HepG2 (cell line): ENCODE results near the gene DYSF. TPM values are rescaled to one million over a fixed set of nuclear protein-coding genes. Genes with fewer than 3 reads are reported as not detected.
A peak's percentile ranks its signal among the peaks of the same experiment; 100 is the strongest.

Source experiments
- ATAC-seq: fragments of 200-7000 bp; cut with Tn5 transposase; 3 replicates; pipeline ENCODE4 v1.9.1; 2020; ENCODE audit warnings: mild to moderate bottlenecking, moderate library complexity
- BruUV-seq: library from RNA; stranded (reverse); fragments of 400-500 nt; replicated peaks from 2 replicates; lab custom pipeline; 2021; lab: Mats Ljungman, UMichigan
- CTCF ChIA-PET: fragments of 300-600 bp; formaldehyde crosslinking; extraction: SDS; loops from one replicate; lab custom pipeline; 2021; ENCODE audit warnings: low total read pairs, inconsistent platforms, low intra/inter-chr PET ratio; lab: Yijun Ruan, JAX
- POLR2A ChIA-PET: fragments of 350-600 bp; sonication (Branson Sonifier 250); formaldehyde crosslinking; loops from one replicate; lab custom pipeline; 2020; ENCODE audit warnings: antibody characterized with exemption, inconsistent platforms; lab: Yijun Ruan, JAX
- DNase-seq: peaks from one replicate; pipeline ENCODE4 v3.0.0-alpha.2; 2015; ENCODE audit warnings: low spot score
- FAIRE-seq: peaks from 3 replicates; lab custom pipeline; 2011; peaks lifted over from hg19 to GRCh38; lab: Jason Lieb, UNC
- H2AFZ ChIP-seq: one replicate; pipeline ENCODE4 v1.6.1; 2011; ENCODE audit warnings: low read length, inconsistent platforms
- H3K27ac ChIP-seq: fragments of 300-600 bp; 3 replicates; pipeline ENCODE4 v1.8.0; 2011; ENCODE audit warnings: mixed run types, mild to moderate bottlenecking, mixed read lengths, low read length, inconsistent platforms; ENCODE audit not compliant: insufficient read depth; ENCODE audit errors: extremely low read length
- H3K27me3 ChIP-seq, 2 experiments: fragments of 200-600 bp in 1 of 2; 2 replicates in 1 of 2; 3 replicates in 1 of 2; pipeline versions ENCODE4 v1.6.0 to v1.8.0; 2011; ENCODE audit warnings: low read length in 2 of 2, mild to moderate bottlenecking in 2 of 2, moderate library complexity in 2 of 2, inconsistent platforms in 1 of 2; ENCODE audit not compliant: insufficient read depth in 2 of 2, control insufficient read depth in 1 of 2
- H3K36me3 ChIP-seq, 2 experiments: fragments of 200-600 bp in 1 of 2; replicated peaks in 1 of 2; 2 replicates in 1 of 2; 3 replicates in 1 of 2; pipeline versions ENCODE4 v1.5.1 to v1.8.0; 2011; ENCODE audit warnings: low read length in 2 of 2, inconsistent platforms in 1 of 2; ENCODE audit not compliant: insufficient read depth in 2 of 2, control insufficient read depth in 1 of 2
- H3K4me1 ChIP-seq: 2 replicates; pipeline ENCODE4 v1.5.1; 2012; ENCODE audit warnings: low read length, inconsistent platforms; ENCODE audit not compliant: insufficient read depth
- H3K4me2 ChIP-seq: 2 replicates; pipeline ENCODE4 v1.6.0; 2011; ENCODE audit warnings: low read depth, low read length, inconsistent platforms
- H3K4me3 ChIP-seq, 3 experiments: fragments of 200-600 bp in 1 of 3; sonication (generic), shearing (Covaris generic) in 1 of 3; replicated peaks in 1 of 3; 2 replicates each; pipeline ENCODE4 v1.5.1; 2011 to 2016; ENCODE audit warnings: low read length in 3 of 3, inconsistent platforms in 2 of 3, low read depth in 2 of 3, mild to moderate bottlenecking in 2 of 3, control low read depth in 1 of 3, mixed read lengths in 1 of 3; ENCODE audit not compliant: insufficient read depth in 1 of 3
- H3K79me2 ChIP-seq: one replicate; pipeline ENCODE4 v1.6.1; 2011; ENCODE audit warnings: low read length, inconsistent platforms; ENCODE audit not compliant: insufficient read depth
- H3K9ac ChIP-seq: 2 replicates; pipeline ENCODE4 v1.6.0; 2011; ENCODE audit warnings: mild to moderate bottlenecking, low read depth, low read length, inconsistent platforms; ENCODE audit not compliant: insufficient read depth
- H3K9me3 ChIP-seq: 2 replicates; pipeline ENCODE4 v1.5.1; 2012; ENCODE audit warnings: mild to moderate bottlenecking, low read length
- H4K20me1 ChIP-seq: 2 replicates; pipeline ENCODE4 v1.6.0; 2011; ENCODE audit warnings: inconsistent platforms, mild to moderate bottlenecking, low read length, moderate library complexity; ENCODE audit not compliant: insufficient read depth
- FLYWCH1 ChIP-seq: sonication (generic); formaldehyde crosslinking; IDR thresholded peaks from 2 replicates; pipeline ENCODE4 v1.8.1; 2023; ENCODE audit warnings: mild to moderate bottlenecking, missing genetic modification reagents
- KLF9 ChIP-seq: IDR thresholded peaks from 2 replicates; pipeline ENCODE4 v1.6.1; 2016; ENCODE audit warnings: low read depth
- MED13 ChIP-seq: sonication (generic); formaldehyde crosslinking; IDR thresholded peaks from 2 replicates; pipeline ENCODE4 v1.5.0; 2020; ENCODE audit warnings: missing genetic modification reagents
- MNT ChIP-seq: fragments of 450-650 bp; IDR thresholded peaks from 2 replicates; pipeline ENCODE4 v1.6.1; 2016
- NR1H2 ChIP-seq: sonication (generic); formaldehyde crosslinking; IDR thresholded peaks from 2 replicates; pipeline ENCODE4 v1.8.1; 2022; ENCODE audit warnings: low read depth, missing genetic modification reagents, borderline replicate concordance
- POLR2AphosphoS2 ChIP-seq: IDR thresholded peaks from 2 replicates; pipeline ENCODE4 v1.6.1; 2011; ENCODE audit warnings: low read depth, low read length, improper control_type of control experiment
- SIX1 ChIP-seq: sonication (generic); formaldehyde crosslinking; IDR thresholded peaks from 2 replicates; pipeline ENCODE4 v1.4.0; 2020; ENCODE audit warnings: missing genetic modification reagents, borderline replicate concordance
- ZNF180 ChIP-seq: sonication (generic); formaldehyde crosslinking; IDR thresholded peaks from 2 replicates; pipeline ENCODE4 v1.4.0; 2020; ENCODE audit warnings: low read depth, missing genetic modification reagents, borderline replicate concordance
- ZNF296 ChIP-seq: sonication (generic); formaldehyde crosslinking; conservative IDR thresholded peaks from 2 replicates; pipeline ENCODE4 v1.5.0; 2020; ENCODE audit warnings: mild to moderate bottlenecking, missing genetic modification reagents
- WGBS: methylation state at CpG from one replicate; pipeline ENCODE4 v1.1.6; 2017; ENCODE audit warnings: low lambda C conversion rate; 5-methylcytosine and 5-hydroxymethylcytosine counted together
- in situ Hi-C: cut with HindIII; loops from 2 replicates; pipeline ENCODE4 v1.10.0; 2017; ENCODE audit warnings: low pct_unique_long_range_greater_than_20kb; ENCODE audit not compliant: extremely low pct_ligation_motif_present
- intact Hi-C: fragments of 100-400 bp; cut with micrococcal nuclease; formaldehyde crosslinking; loops from one replicate; pipeline ENCODE4 v1.10.0; 2022; ENCODE audit not compliant: unreplicated experiment
- polyA plus RNA-seq, 8 experiments: library from polyadenylated mRNA; depleted of rRNA in 3 of 8; stranded (reverse) in 7 of 8; unstranded in 1 of 8; fragments of >200 nt; fragmentation: Illumina TruSeq in 4 of 8; extraction: Trizol in 4 of 8; gene quantifications; 2 replicates each; pipeline versions ENCODE4 v1.2.1 to v1.2.3, GENCODE V29; 2011 to 2016; ENCODE audit warnings: low read depth in 4 of 8, missing spikeins in 1 of 8, mixed read lengths in 1 of 8; ENCODE audit not compliant: insufficient read depth in 1 of 8
- total RNA-seq, 5 experiments: library from RNA; depleted of rRNA; stranded (reverse); fragments of >200 nt; fragmentation: Illumina TruSeq; extraction: Trizol; gene quantifications; 2 replicates each; pipeline ENCODE4 v1.2.3, GENCODE V29; 2016; ENCODE audit warnings: low read depth in 1 of 5
- TF ChIP-seq, protein P1 (sequence below): sonication (generic); formaldehyde crosslinking; IDR thresholded peaks from 2 replicates; pipeline ENCODE4 v1.4.0; 2020; ENCODE audit warnings: missing genetic modification reagents

DYSF gene
- total and polyA plus RNA-seq, 2 of the 13 experiments (the other 11 are each of a cell fraction or from before 2014, with no cell fraction given): 0.15 to 2.4 TPM

GRCh38 chr2:71620116-71620515 lies 166.8 kb downstream of the DYSF start:
- Histone ChIP-seq H3K9me3 (no peaks in the 10 kb centered on the region), H2AFZ (no peak overlapping the region), H3K27ac (no peak overlapping the region), H3K79me2 (no peaks in the 10 kb centered on the region), H3K9ac (no peak overlapping the region), H3K4me1 (peaks cover 20% of the 10 kb centered on the region), H3K36me3 (no peaks in the 10 kb centered on the region), H3K27me3 (no peaks in the 10 kb centered on the region; a peak in 1 of 5 replicates), H4K20me1 (no peaks in the 10 kb centered on the region), H3K4me3 (no peak overlapping the region), H3K4me2 (no peak overlapping the region)
- DNase-seq: no peak
- WGBS: 55% methylated on average over 6 of the region's 6 CpGs
- ChIA-PET CTCF (no interaction called here), POLR2A (no interaction called here)
- intact Hi-C loops (no loop called here), in situ Hi-C loops (no loop called here)
- 0 out of 2 replicates have a peak, but pooled peaks have one; percentile 27 for TF ChIP-seq MNT
- TF ChIP-seq MED13 (CRISPR knock-in tag): no peak
- no peak for TF ChIP-seq KLF9 (CRISPR knock-in tag)
- TF ChIP-seq ZNF296 (CRISPR knock-in tag): no peak
- ATAC-seq: no peak
- no peak for FAIRE-seq
- no TSS peak for BruUV-seq

DNA sequence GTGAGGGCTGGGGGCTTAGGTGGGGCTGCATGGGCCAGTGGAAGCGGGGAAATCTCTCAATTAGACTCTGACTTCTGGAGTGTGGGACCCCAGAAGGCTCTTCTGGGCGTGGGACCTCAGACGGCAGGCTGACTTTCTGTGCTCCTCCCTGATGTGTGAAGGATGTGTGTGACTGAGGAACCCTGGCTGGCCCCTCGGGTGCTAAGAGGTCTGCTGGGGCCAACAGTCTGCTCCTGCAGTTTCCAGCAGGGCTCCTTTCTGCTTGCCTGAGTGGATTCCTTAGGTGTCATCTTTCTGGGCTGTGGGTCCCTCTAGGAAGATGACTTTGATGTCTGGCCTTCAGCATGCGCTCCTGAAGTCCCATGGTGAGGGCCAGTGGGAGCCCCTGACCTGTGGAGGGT lies 167.5 kb downstream of the DYSF start:
- Histone ChIP-seq H3K9ac (no peak overlapping the region), H3K9me3 (no peaks in the 10 kb centered on the region), H3K27me3 (no peaks in the 10 kb centered on the region; a peak in 1 of 5 replicates), H3K4me2 (no peak overlapping the region), H3K79me2 (no peaks in the 10 kb centered on the region), H2AFZ (no peak overlapping the region), H4K20me1 (no peaks in the 10 kb centered on the region), H3K27ac (no peak overlapping the region), H3K4me3 (no peak overlapping the region), H3K4me1 (peaks cover 13% of the 10 kb centered on the region), H3K36me3 (no peaks in the 10 kb centered on the region)
- DNase-seq (no peak), ATAC-seq (no peak), FAIRE-seq (no peak)
- BruUV-seq: no TSS peak
- ChIA-PET POLR2A (no interaction called here), CTCF (no interaction called here)
- WGBS: 60% methylated on average over 2 of the region's 5 CpGs
- in situ Hi-C loops: no loop called here
- intact Hi-C loops: no loop called here
- no peak for TF ChIP-seq ZNF180 (CRISPR knock-in tag)
- TF ChIP-seq POLR2AphosphoS2: no peak
- no peak for TF ChIP-seq NR1H2 (CRISPR knock-in tag)
- TF ChIP-seq SIX1 (CRISPR knock-in tag): no peak
- TF ChIP-seq FLYWCH1 (CRISPR knock-in tag): no peak
- TF ChIP-seq, protein P1, sequence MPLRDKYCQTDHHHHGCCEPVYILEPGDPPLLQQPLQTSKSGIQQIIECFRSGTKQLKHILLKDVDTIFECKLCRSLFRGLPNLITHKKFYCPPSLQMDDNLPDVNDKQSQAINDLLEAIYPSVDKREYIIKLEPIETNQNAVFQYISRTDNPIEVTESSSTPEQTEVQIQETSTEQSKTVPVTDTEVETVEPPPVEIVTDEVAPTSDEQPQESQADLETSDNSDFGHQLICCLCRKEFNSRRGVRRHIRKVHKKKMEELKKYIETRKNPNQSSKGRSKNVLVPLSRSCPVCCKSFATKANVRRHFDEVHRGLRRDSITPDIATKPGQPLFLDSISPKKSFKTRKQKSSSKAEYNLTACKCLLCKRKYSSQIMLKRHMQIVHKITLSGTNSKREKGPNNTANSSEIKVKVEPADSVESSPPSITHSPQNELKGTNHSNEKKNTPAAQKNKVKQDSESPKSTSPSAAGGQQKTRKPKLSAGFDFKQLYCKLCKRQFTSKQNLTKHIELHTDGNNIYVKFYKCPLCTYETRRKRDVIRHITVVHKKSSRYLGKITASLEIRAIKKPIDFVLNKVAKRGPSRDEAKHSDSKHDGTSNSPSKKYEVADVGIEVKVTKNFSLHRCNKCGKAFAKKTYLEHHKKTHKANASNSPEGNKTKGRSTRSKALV (CRISPR knock-in tag): no peak
